Nephron progenitor cell (in vitro differentiated cells): Measurements from ENCODE around the gene SLC12A4.

Experiments used
- DNase-seq: peaks from one replicate; pipeline ENCODE4 v3.0.0; 2021
- H3K27ac Mint-ChIP-seq: 2 replicates; pipeline ENCODE4 v1.8.0; 2021; ENCODE audit warnings: mild to moderate bottlenecking, moderate library complexity, mixed read lengths
- H3K27me3 Mint-ChIP-seq: 2 replicates; pipeline ENCODE4 v1.8.0; 2021; ENCODE audit warnings: mild to moderate bottlenecking, low read depth, mixed read lengths; ENCODE audit not compliant: poor library complexity
- H3K36me3 Mint-ChIP-seq: 2 replicates; pipeline ENCODE4 v1.8.0; 2021; ENCODE audit warnings: low read depth, mixed read lengths
- H3K4me1 Mint-ChIP-seq: 2 replicates; pipeline ENCODE4 v1.8.0; 2021; ENCODE audit warnings: mixed read lengths
- H3K4me3 Mint-ChIP-seq: 2 replicates; pipeline ENCODE4 v1.8.0; 2021; ENCODE audit warnings: mild to moderate bottlenecking, moderate library complexity, mixed read lengths
- H3K9me3 Mint-ChIP-seq: 2 replicates; pipeline ENCODE4 v1.8.0; 2021; ENCODE audit warnings: mild to moderate bottlenecking, moderate library complexity, mixed read lengths
- TF ChIP-seq, protein P1 (sequence below): fragments of 200-600 bp; sonication (generic); IDR thresholded peaks from 2 replicates; pipeline ENCODE4 v1.5.0; 2021; ENCODE audit warnings: antibody characterized with exemption

SLC12A4 gene

DNA sequence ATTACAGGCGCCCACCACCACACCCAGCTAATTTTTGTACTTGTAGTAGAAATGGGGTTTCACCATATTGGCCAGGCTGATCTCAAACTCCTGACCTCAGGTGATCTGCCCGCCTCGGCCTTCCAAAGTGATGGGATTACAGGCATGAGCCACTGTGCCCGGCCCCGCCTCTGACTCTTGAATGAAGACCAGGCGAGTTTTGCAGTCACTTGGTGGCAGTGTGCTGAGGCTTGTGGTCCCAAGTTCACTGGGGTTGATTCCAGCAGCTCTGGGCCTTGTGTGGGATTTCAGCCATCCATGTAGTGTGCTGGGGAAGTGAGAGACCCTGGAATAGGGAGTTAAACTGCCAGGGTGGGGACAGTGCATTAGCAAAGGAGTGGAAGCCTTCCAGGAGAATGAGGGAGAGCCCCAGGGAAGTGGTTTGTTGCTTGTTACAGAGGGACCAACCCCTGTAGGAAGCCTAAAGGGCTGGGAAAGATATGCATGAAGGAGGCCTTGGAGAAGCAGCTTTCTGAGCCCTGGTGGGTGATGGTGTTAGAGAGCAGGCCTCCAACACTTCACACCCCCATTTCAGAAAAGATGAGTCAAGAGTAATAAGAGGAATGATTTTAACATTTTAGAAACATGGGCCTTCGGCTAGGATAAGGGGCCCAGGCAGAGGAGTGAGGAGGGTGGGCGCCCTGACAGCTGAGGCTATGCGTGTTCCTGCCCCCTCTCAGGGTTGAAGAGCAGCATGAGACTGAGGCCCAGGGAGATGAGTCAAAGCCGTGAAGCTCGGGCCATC, 60.8 kb downstream of the SLC12A4 start:
- no peak overlapping the region for H3K4me3 Mint-ChIP-seq
- peak overlapping the region; percentile 87 for H3K27ac Mint-ChIP-seq
- TF ChIP-seq, protein P1, sequence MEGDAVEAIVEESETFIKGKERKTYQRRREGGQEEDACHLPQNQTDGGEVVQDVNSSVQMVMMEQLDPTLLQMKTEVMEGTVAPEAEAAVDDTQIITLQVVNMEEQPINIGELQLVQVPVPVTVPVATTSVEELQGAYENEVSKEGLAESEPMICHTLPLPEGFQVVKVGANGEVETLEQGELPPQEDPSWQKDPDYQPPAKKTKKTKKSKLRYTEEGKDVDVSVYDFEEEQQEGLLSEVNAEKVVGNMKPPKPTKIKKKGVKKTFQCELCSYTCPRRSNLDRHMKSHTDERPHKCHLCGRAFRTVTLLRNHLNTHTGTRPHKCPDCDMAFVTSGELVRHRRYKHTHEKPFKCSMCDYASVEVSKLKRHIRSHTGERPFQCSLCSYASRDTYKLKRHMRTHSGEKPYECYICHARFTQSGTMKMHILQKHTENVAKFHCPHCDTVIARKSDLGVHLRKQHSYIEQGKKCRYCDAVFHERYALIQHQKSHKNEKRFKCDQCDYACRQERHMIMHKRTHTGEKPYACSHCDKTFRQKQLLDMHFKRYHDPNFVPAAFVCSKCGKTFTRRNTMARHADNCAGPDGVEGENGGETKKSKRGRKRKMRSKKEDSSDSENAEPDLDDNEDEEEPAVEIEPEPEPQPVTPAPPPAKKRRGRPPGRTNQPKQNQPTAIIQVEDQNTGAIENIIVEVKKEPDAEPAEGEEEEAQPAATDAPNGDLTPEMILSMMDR = no peak
- peaks cover 28% of the 10 kb centered on the region for H3K36me3 Mint-ChIP-seq
- no peaks in the 10 kb centered on the region for H3K4me1 Mint-ChIP-seq
- no peaks in the 10 kb centered on the region for H3K9me3 Mint-ChIP-seq
- no peaks in the 10 kb centered on the region for H3K27me3 Mint-ChIP-seq
- no peak for DNase-seq

GRCh38 chr16:67902831-67903230, 65.6 kb downstream of the SLC12A4 start:
- Mint-ChIP-seq H3K36me3 (peaks cover 17% of the 10 kb centered on the region), H3K27ac (peak overlapping the region; percentile 64), H3K4me3 (no peak overlapping the region), H3K9me3 (no peaks in the 10 kb centered on the region), H3K4me1 (peaks cover 17% of the 10 kb centered on the region), H3K27me3 (no peaks in the 10 kb centered on the region)
- TF ChIP-seq, protein P1 = no peak
- DNase-seq = no peak

DNA sequence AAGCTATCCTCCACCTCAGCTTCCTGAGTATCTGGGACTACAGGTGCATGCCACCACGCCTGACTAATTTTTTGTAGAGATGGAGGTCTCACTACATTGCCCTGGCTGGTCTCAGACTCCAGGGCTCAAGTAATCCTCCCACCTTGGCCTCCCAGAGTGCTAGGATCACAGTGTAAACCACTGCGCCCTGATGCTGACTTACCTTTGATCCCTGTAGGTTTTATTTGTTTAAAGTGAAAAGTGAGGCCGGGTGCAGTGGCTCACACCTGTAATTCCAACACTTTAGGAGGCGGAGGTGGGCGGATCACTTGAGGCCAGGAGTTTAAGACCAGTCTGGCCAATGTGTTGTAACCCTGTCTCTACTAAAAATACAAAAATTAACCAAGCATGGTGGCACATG, 66.7 kb downstream of the SLC12A4 start:
- H3K9me3 Mint-ChIP-seq = no peaks in the 10 kb centered on the region
- H3K36me3 Mint-ChIP-seq = peaks cover 17% of the 10 kb centered on the region
- H3K27ac Mint-ChIP-seq = no peak overlapping the region
- H3K4me3 Mint-ChIP-seq = no peak overlapping the region
- no peak for DNase-seq
- peaks cover 22% of the 10 kb centered on the region for H3K4me1 Mint-ChIP-seq
- H3K27me3 Mint-ChIP-seq = no peaks in the 10 kb centered on the region
- TF ChIP-seq, protein P1 = no peak

- Mint-ChIP-seq H3K27ac (no peak overlapping the region), H3K36me3 (no peaks in the 10 kb centered on the region), H3K27me3 (peaks cover 3% of the 10 kb centered on the region), H3K4me1 (peaks cover 47% of the 10 kb centered on the region), H3K9me3 (no peaks in the 10 kb centered on the region), H3K4me3 (no peak overlapping the region)
- DNase-seq = no peak
- TF ChIP-seq, protein P1 = no peak
These were observed 71.2 kb downstream of the SLC12A4 start for GRCh38 chr16:67897231-67897630.

DNA sequence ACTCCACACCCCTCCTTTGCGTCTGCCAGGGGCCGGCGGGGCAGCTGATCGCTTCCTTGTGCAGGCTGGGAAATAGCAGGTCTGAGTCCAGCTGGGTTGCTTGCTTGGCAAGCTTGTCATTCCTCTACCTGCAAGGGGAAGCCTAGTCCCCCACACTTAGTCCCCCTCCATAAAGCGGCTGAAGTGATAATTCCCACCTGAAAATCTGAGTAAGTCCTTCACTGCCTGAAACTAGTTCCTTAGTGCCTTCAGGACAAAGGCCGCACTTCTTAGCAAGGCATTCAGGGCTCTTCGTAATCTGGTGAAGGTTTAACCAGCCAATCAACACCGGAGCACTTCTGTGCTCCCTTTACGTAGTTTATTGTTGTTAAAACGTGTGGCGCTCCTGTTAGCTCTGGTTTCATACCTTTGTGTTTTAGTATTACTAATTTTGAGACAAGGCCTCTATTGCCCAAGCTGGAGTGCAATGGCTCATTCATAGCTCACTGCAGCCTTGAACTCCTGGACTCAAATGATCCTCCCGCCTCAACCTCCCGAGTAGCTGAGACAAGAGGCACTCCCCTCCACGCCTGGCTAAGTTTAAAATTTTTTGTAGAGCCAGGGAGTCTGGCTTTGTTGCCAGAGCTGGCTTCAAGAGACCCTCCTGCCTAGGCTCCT, 74.6 kb downstream of the SLC12A4 start:
- Mint-ChIP-seq H3K4me3 (peak overlapping the region; percentile 98), H3K27ac (peak overlapping the region; percentile 99), H3K27me3 (peaks cover 3% of the 10 kb centered on the region), H3K4me1 (peaks cover 36% of the 10 kb centered on the region), H3K36me3 (no peaks in the 10 kb centered on the region), H3K9me3 (no peaks in the 10 kb centered on the region)
- TF ChIP-seq, protein P1 = no peak
- DNase-seq = no peak
